Umbilical cord (tissue), 2 donors: ENCODE measurements around the gene PCDHGA5. TPM values are rescaled to one million over a fixed set of nuclear protein-coding genes. Genes with fewer than 3 reads are reported as not detected.
"Not testable (repeated sequence)": the region's sequence is repeated elsewhere in the genome, so short reads cannot be mapped to it uniquely, and the experiment has no call there.

Experiments used
- DNase-seq: peaks from one replicate; pipeline ENCODE4 v3.0.0-alpha.2; 2015; ENCODE audit warnings: low spot score
- total RNA-seq: library from RNA; depleted of rRNA; stranded (reverse); fragments of >200 nt; gene quantifications from one replicate; pipeline ENCODE4 v1.2.3, GENCODE V29; 2014; ENCODE audit warnings: low replicate concordance; ENCODE audit not compliant: insufficient read depth

The PCDHGA5 gene
- total RNA-seq, 1 donor from 2014 or later: 1.9 TPM

DNA sequence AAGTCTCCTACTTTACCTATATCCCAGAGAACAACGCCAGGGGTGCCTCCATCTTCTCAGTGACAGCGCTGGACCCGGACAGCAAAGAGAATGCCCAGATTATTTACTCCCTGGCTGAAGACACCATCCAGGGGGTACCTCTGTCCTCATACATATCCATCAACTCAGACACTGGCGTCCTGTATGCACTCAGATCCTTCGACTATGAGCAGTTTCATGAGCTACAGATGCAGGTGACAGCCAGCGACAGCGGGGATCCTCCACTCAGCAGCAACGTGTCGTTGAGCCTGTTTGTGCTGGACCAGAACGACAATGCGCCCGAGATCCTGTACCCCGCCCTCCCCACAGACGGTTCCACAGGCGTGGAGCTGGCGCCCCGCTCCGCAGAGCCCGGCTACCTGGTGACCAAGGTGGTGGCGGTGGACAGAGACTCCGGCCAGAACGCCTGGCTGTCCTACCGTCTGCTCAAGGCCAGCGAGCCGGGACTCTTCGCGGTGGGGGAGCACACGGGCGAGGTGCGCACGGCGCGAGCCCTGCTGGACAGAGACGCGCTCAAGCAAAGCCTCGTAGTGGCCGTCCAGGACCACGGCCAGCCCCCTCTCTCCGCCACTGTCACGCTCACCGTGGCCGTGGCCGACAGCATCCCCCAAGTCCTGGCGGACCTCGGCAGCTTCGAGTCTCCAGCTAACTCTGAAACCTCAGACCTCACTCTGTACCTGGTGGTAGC is 50.7 kb downstream of the PCDHGA5 start:
- not testable (repeated sequence) for DNase-seq

GRCh38 chr5:141415275-141415618 is 51.3 kb downstream of the PCDHGA5 start:
- DNase-seq: not testable (repeated sequence)

Other genes with a start within 250 kb of the PCDHGA5 start
- 2.9 TPM for gene PCDHB4, start 242.3 kb upstream of the PCDHGA5 start, total RNA-seq
- gene PCDHB5, start 229.0 kb upstream of the PCDHGA5 start, total RNA-seq: 11.6 TPM
- gene PCDHB6, start 214.1 kb upstream of the PCDHGA5 start, total RNA-seq: 1.9 TPM
- gene PCDHB7, start 191.5 kb upstream of the PCDHGA5 start, total RNA-seq: 3.6 TPM
- 0.72 TPM for gene PCDHB8, start 186.4 kb upstream of the PCDHGA5 start, total RNA-seq
- gene PCDHB16, start 181.8 kb upstream of the PCDHGA5 start, total RNA-seq: 4.1 TPM
- 1.9 TPM for gene PCDHB9, start 177.0 kb upstream of the PCDHGA5 start, total RNA-seq
- 5.5 TPM for gene PCDHB10, start 171.8 kb upstream of the PCDHGA5 start, total RNA-seq
- gene PCDHB11, start 164.5 kb upstream of the PCDHGA5 start, total RNA-seq: 5.1 TPM
- gene PCDHB12, start 155.4 kb upstream of the PCDHGA5 start, total RNA-seq: 2.9 TPM
- 1.7 TPM for gene PCDHB13, start 150.2 kb upstream of the PCDHGA5 start, total RNA-seq
- 12.3 TPM for gene PCDHB14, start 140.8 kb upstream of the PCDHGA5 start, total RNA-seq
- gene PCDHB15, start 118.8 kb upstream of the PCDHGA5 start, total RNA-seq: 3.4 TPM
- gene SLC25A2, start 60.1 kb upstream of the PCDHGA5 start, total RNA-seq: 1.9 TPM
- gene TAF7, start 43.4 kb upstream of the PCDHGA5 start, total RNA-seq: 58.7 TPM
- 0.96 TPM for gene PCDHGA1, start 33.6 kb upstream of the PCDHGA5 start, total RNA-seq
- gene PCDHGA2, start 25.4 kb upstream of the PCDHGA5 start, total RNA-seq: 4.6 TPM
- 2.2 TPM for gene PCDHGA3, start 20.3 kb upstream of the PCDHGA5 start, total RNA-seq
- 1.7 TPM for gene PCDHGB1, start 14.1 kb upstream of the PCDHGA5 start, total RNA-seq
- 6.0 TPM for gene PCDHGA4, start 9.1 kb upstream of the PCDHGA5 start, total RNA-seq
- 4.6 TPM for gene PCDHGB2, start 4.2 kb upstream of the PCDHGA5 start, total RNA-seq
- gene PCDHGB3, start 6.1 kb downstream of the PCDHGA5 start, total RNA-seq: 11.8 TPM
- 7.2 TPM for gene PCDHGA6, start 9.7 kb downstream of the PCDHGA5 start, total RNA-seq
- gene PCDHGA7, start 18.6 kb downstream of the PCDHGA5 start, total RNA-seq: 7.0 TPM
- gene PCDHGB4, start 23.5 kb downstream of the PCDHGA5 start, total RNA-seq: 18.3 TPM
- gene PCDHGA8, start 28.5 kb downstream of the PCDHGA5 start, total RNA-seq: 3.9 TPM
- gene PCDHGB5, start 33.8 kb downstream of the PCDHGA5 start, total RNA-seq: 15.4 TPM
- gene PCDHGA9, start 38.6 kb downstream of the PCDHGA5 start, total RNA-seq: 11.1 TPM
- 9.1 TPM for gene PCDHGB6, start 43.9 kb downstream of the PCDHGA5 start, total RNA-seq
- gene PCDHGA10, start 48.8 kb downstream of the PCDHGA5 start, total RNA-seq: 10.8 TPM
- gene PCDHGB7, start 53.5 kb downstream of the PCDHGA5 start, total RNA-seq: 13.2 TPM
- gene PCDHGA11, start 56.9 kb downstream of the PCDHGA5 start, total RNA-seq: 7.9 TPM
- gene PCDHGA12, start 66.3 kb downstream of the PCDHGA5 start, total RNA-seq: 14.4 TPM
- 42.9 TPM for gene PCDHGC3, start 111.8 kb downstream of the PCDHGA5 start, total RNA-seq
- gene PCDHGC4, start 120.9 kb downstream of the PCDHGA5 start, total RNA-seq: 4.8 TPM
- gene PCDHGC5, start 124.9 kb downstream of the PCDHGA5 start, total RNA-seq: 8.2 TPM